GM23338 (cell line): ENCODE results near the gene DUS3L. TPM values are rescaled to one million over a fixed set of nuclear protein-coding genes. Genes with fewer than 3 reads are reported as not detected.

Experiments
- ATAC-seq: fragments of 200-7000 bp; cut with Tn5 transposase; 3 replicates; pipeline ENCODE4 v1.9.1; 2020
- DNase-seq: peaks from one replicate; pipeline ENCODE4 v3.0.0-alpha.2; 2015; ENCODE audit warnings: low spot score
- H2AFZ ChIP-seq: fragments of 200-600 bp; sonication (generic); 2 replicates; pipeline ENCODE4 v1.8.0; 2016; ENCODE audit warnings: antibody characterized with exemption, mild to moderate bottlenecking, moderate library complexity
- H3F3A ChIP-seq: fragments of 200-600 bp; sonication (generic); replicated peaks from 2 replicates; pipeline ENCODE4 v1.8.0; 2017; ENCODE audit warnings: antibody characterized with exemption, mixed run types, low read depth
- H3K27ac ChIP-seq: fragments of 200-600 bp; sonication (generic); 2 replicates; pipeline ENCODE4 v1.6.1; 2016; ENCODE audit warnings: low read depth
- H3K27me3 ChIP-seq: fragments of 200-600 bp; sonication (generic); 2 replicates; pipeline ENCODE4 v1.8.0; 2016; ENCODE audit warnings: mild to moderate bottlenecking, mixed run types, moderate library complexity; ENCODE audit not compliant: insufficient read depth
- H3K36me3 ChIP-seq: fragments of 200-600 bp; sonication (generic); 2 replicates; pipeline ENCODE4 v1.8.0; 2016; ENCODE audit warnings: mild to moderate bottlenecking; ENCODE audit not compliant: insufficient read depth
- H3K4me1 ChIP-seq: fragments of 200-600 bp; sonication (generic); 2 replicates; pipeline ENCODE4 v1.8.0; 2016; ENCODE audit warnings: mild to moderate bottlenecking, moderate library complexity; ENCODE audit not compliant: insufficient read depth
- H3K4me2 ChIP-seq: fragments of 200-600 bp; sonication (generic); 2 replicates; pipeline ENCODE4 v1.7.1; 2017; ENCODE audit warnings: mixed run types
- H3K4me3 ChIP-seq: fragments of 200-600 bp; sonication (generic); 2 replicates; pipeline ENCODE4 v1.6.1; 2016; ENCODE audit warnings: mixed run types
- H3K79me2 ChIP-seq: fragments of 200-600 bp; sonication (generic); replicated peaks from 2 replicates; pipeline ENCODE4 v1.8.0; 2017; ENCODE audit warnings: mild to moderate bottlenecking; ENCODE audit not compliant: insufficient read depth
- H3K9me2 ChIP-seq: fragments of 200-600 bp; sonication (generic); 2 replicates; pipeline ENCODE4 v1.8.0; 2017; ENCODE audit not compliant: insufficient read depth
- H4K20me1 ChIP-seq: fragments of 200-600 bp; sonication (generic); replicated peaks from 2 replicates; pipeline ENCODE4 v1.8.0; 2017; ENCODE audit warnings: mild to moderate bottlenecking; ENCODE audit not compliant: insufficient read depth
- H3K27ac Mint-ChIP-seq: 2 replicates; pipeline ENCODE4 v1.8.0; 2020; ENCODE audit warnings: inconsistent platforms, mild to moderate bottlenecking, moderate library complexity, mixed read lengths
- H3K27me3 Mint-ChIP-seq: 3 replicates; pipeline ENCODE4 v1.8.0; 2022; ENCODE audit warnings: low read depth, mild to moderate bottlenecking, moderate library complexity, mixed read lengths, inconsistent platforms; ENCODE audit not compliant: insufficient read depth, poor library complexity
- H3K36me3 Mint-ChIP-seq: 3 replicates; pipeline ENCODE4 v1.8.0; 2021; ENCODE audit warnings: low read depth, mild to moderate bottlenecking, inconsistent platforms, moderate library complexity, mixed read lengths
- H3K4me1 Mint-ChIP-seq: 3 replicates; pipeline ENCODE4 v1.8.0; 2020; ENCODE audit warnings: mild to moderate bottlenecking, inconsistent platforms, mixed read lengths
- H3K4me3 Mint-ChIP-seq: 3 replicates; pipeline ENCODE4 v1.8.0; 2021; ENCODE audit warnings: moderate library complexity, mild to moderate bottlenecking, inconsistent platforms, mixed read lengths
- H3K9me3 Mint-ChIP-seq: 3 replicates; pipeline ENCODE4 v1.8.0; 2020; ENCODE audit warnings: moderate library complexity, mild to moderate bottlenecking, inconsistent platforms, mixed read lengths
- CTCF ChIP-seq, 2 experiments: fragments of 200-600 bp in 1 of 2; sonication (generic) in 1 of 2; conservative IDR thresholded peaks; 2 replicates each; pipeline versions ENCODE4 v1.5.1 to v1.6.1; 2016 to 2017; ENCODE audit warnings: antibody characterized with exemption in 2 of 2, low read depth in 2 of 2, mild to moderate bottlenecking in 2 of 2, moderate library complexity in 1 of 2
- EZH2phosphoT487 ChIP-seq: fragments of 200-600 bp; sonication (generic); IDR thresholded peaks from one replicate; pipeline ENCODE4 v1.8.1; 2018; ENCODE audit warnings: antibody characterized with exemption; ENCODE audit not compliant: unreplicated experiment
- REST ChIP-seq: IDR thresholded peaks from one replicate; pipeline ENCODE4 v1.6.1; 2018; ENCODE audit warnings: antibody characterized with exemption; ENCODE audit not compliant: unreplicated experiment
- ZNF114 ChIP-seq: fragments of 250-450 bp; sonication (Bioruptor Pico); IDR thresholded peaks from 2 replicates; pipeline ENCODE4 v1.5.0; 2020; ENCODE audit warnings: mild to moderate bottlenecking, moderate library complexity
- ZNF331 ChIP-seq: fragments of 250-450 bp; sonication (Bioruptor Pico); IDR thresholded peaks from 2 replicates; pipeline ENCODE4 v1.5.0; 2020; ENCODE audit warnings: low read depth, mild to moderate bottlenecking, moderate library complexity
- polyA plus RNA-seq: library from polyadenylated mRNA; unstranded; fragments of >200 nt; fragmentation: Nextera tagmentation; extraction: Ambion mirVana; gene quantifications from 2 replicates; pipeline ENCODE4 v1.2.1, GENCODE V29; 2016
- total RNA-seq: library from RNA; depleted of rRNA; stranded (reverse); fragments of >200 nt; shearing (Covaris generic); gene quantifications from 2 replicates; pipeline ENCODE4 v1.2.3, GENCODE V29; 2014

Gene DUS3L
- total and polyA plus RNA-seq, 2 experiments from 2014 or later = 26.2 to 53.0 TPM

- H3K27me3 ChIP-seq = no peaks in the 10 kb centered on the region
- no peak for DNase-seq
- H2AFZ ChIP-seq = no peak overlapping the region
- H3K27ac ChIP-seq = no peak overlapping the region
- peaks cover 10% of the 10 kb centered on the region for H3K4me1 Mint-ChIP-seq
- H4K20me1 ChIP-seq = no peaks in the 10 kb centered on the region; the same call in 1 of the 2 replicates
- H3K36me3 Mint-ChIP-seq = no peaks in the 10 kb centered on the region; the same call in 2 of the 3 replicates
- peaks cover 17% of the 10 kb centered on the region for H3K27me3 Mint-ChIP-seq
- H3F3A ChIP-seq = no peaks in the 10 kb centered on the region
- no peak overlapping the region for H3K4me2 ChIP-seq
- peaks cover 6% of the 10 kb centered on the region; the same call in 1 of the 2 replicates for H3K4me1 ChIP-seq
- H3K4me3 Mint-ChIP-seq = no peak overlapping the region
- TF ChIP-seq ZNF331 (CRISPR knock-in tag) (no peak), REST (no peak), CTCF (conservative IDR thresholded peaks at IDR 0.05; ENCODE audit: low read depth in 2 of 2) (no peak)
- ATAC-seq = no peak
- no peaks in the 10 kb centered on the region for H3K79me2 ChIP-seq
- no peaks in the 10 kb centered on the region for H3K36me3 ChIP-seq
- no peak overlapping the region for H3K4me3 ChIP-seq
- H3K9me3 Mint-ChIP-seq = no peaks in the 10 kb centered on the region
- H3K27ac Mint-ChIP-seq = no peak overlapping the region
- H3K9me2 ChIP-seq = no peaks in the 10 kb centered on the region
Measured at GRCh38 chr19:5811117-5811516, 20.2 kb upstream of the DUS3L start.

- peaks cover 5% of the 10 kb centered on the region; the same call in 1 of the 2 replicates for H3K27me3 ChIP-seq
- Mint-ChIP-seq H3K4me1 (peaks cover 13% of the 10 kb centered on the region), H3K4me3 (no peak overlapping the region; the same call in 2 of the 3 replicates)
Measured at GRCh38 chr19:5809469-5809868, 18.5 kb upstream of the DUS3L start.

More at GRCh38 chr19:5809469-5809868, 18.5 kb upstream of the DUS3L start:
- Histone ChIP-seq H2AFZ (no peak overlapping the region), H3K36me3 (no peaks in the 10 kb centered on the region), H3K79me2 (no peaks in the 10 kb centered on the region), H3F3A (no peaks in the 10 kb centered on the region), H4K20me1 (no peaks in the 10 kb centered on the region; the same call in 1 of the 2 replicates), H3K4me3 (no peak overlapping the region), H3K4me1 (peaks cover 6% of the 10 kb centered on the region; the same call in 1 of the 2 replicates), H3K9me2 (no peaks in the 10 kb centered on the region), H3K4me2 (no peak overlapping the region), H3K27ac (no peak overlapping the region)
- Mint-ChIP-seq H3K27me3 (peaks cover 24% of the 10 kb centered on the region), H3K9me3 (no peaks in the 10 kb centered on the region), H3K27ac (no peak overlapping the region), H3K36me3 (no peaks in the 10 kb centered on the region; the same call in 2 of the 3 replicates)
- ATAC-seq = no peak
- TF ChIP-seq EZH2phosphoT487 (no peak), ZNF114 (CRISPR knock-in tag) (no peak)
- no peak for DNase-seq
